Measurements from ENCODE around the gene NFASC.

The NFASC gene

DNA sequence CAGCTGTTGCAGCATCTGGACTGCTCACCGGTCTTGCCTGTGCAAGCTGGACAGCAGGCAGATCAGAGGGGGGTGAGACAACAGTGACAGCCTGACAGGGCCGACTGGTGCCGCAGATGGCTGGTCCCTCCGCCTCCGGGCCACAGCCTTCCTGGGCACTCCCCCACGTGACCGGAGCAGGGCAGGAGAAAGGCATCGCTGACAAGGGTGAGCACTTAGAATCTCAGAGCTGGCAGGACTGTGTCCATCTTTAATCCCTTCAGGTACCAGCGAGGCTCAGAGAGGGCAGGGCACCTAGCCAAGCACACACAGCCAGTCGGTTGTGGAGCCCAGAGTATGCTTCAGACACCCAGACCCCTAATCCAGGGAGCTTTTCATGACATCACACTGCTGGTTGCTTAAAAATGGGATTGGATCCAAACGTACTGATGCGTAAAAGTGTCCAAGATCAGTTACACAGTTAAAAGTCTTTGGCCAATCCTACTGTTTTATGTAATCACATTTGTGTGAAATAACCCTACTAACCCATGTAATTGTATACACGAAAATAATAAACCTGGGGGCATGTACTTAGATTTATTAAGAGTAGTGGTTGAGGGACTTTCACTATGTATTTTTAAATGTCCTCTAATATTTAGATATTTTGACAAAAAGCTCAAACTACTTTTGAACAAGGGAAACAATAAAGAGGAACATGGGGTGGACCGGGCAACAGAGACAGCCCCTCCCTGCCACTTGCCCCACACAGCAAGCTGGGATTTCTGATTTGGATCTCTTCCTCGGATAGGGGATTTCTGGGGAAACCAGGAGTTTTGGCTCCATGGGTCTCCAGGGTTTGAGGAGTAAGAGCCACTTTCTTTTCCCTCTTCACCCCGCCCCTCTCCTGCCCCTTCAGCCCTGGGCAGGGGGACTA lies 171.6 kb downstream of the NFASC start:
- DNase-seq (ENCODE audit: low read depth): no peak
- no peak overlapping the region for H3K4me3 ChIP-seq (ENCODE audit: low read length)
- TF ChIP-seq CTCF (conservative IDR thresholded peaks at IDR 0.05; ENCODE audit: low read length): no peak

DNA sequence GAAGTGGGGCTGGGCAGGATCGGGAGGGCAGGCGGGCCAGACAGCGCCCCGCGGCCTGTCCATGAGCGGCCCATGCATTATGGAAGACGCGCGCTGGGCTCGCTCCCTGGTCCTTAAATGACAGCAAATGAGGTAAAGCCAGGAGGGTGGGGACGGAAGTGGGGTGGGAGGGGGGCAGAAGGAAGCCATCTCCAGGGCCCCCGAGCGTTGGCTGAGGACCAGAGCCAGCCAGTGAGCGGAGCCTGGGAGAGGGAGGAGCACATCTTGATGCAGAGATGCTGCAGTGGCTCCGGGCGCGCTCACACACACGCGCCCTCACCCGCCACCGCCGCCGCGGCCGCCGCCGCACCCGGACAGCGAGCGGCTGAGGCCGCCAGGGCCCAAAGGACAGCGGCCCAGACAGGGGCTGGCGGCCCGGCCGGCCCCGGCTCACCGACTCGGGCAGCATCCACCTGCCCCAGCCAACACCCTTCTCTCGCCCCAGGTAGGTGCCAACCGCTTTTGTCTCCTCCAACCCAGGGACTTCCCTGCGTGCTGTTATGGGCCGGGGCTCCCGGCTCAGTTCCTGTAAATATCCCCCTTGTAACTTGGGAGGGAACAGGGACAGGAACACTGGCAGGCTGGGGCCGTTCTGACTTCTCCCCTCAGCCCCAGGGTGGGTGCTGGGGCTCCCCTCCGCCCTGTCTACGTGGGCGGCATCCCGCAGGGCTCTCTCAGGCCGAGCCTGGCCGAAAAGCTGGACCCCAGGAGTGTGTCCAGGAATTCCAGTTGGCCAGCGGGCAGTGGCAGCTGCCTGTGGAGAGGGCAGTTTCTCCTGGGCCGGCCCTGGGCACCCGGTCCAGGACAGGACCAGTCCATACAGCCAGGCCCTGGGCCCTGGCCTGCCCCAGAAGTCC lies 172.5 kb downstream of the NFASC start, which contains the start of gene CNTN2:
CNTN2 (plus strand) TSS at position 302 of the 896 bp plus-strand sequence. CDS start 9,974 bp downstream, outside the sequence.
- no peak for DNase-seq (ENCODE audit: low read depth)
- TF ChIP-seq CTCF (conservative IDR thresholded peaks at IDR 0.05; ENCODE audit: low read length): no peak
- H3K4me3 ChIP-seq (ENCODE audit: low read length): no peak within 1 kb of the TSS

DNA sequence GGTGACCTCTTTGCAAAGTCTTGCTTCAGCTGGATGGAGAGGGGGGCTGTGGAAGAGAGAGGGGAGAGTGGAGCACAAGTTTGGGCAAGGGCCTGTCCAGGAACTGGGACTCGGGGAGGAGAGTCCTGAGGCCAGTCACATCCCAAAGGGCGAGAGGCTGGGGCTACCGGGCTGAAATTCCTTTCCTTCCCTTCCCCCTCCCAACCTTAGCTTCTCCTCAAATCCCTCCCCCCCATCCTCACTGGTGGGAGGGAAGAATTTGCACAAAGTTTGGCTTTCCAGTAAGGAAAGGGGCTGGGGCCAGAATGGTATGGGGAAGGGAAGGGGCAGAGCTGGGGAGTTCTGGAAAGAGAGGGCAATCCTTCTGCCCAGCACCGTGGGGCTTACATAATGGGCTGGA lies 173.2 kb downstream of the NFASC start:
- no peak for TF ChIP-seq CTCF (conservative IDR thresholded peaks at IDR 0.05; ENCODE audit: low read length)
- no peak overlapping the region for H3K4me3 ChIP-seq (ENCODE audit: low read length)
- DNase-seq (ENCODE audit: low read depth): no peak

DNA sequence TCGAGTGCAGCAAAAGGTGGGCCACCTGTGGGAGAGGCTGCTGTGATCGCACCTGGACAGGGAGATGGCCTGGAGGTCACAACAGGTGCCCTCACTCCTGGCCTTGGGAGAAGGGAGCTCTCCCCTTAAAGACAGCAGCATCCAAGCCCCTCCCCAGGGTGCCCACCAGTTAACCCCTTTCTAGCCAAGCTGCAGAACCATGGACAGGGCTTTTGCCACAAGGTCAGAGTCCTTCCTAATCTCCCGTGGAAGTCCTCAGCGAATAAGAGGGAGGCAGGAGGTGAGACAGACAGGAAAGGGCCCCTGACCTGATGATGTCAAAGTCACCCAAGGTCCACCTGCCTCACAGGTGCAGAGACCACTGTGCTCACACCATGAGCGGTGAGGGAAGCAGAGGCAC lies 174.1 kb downstream of the NFASC start:
- DNase-seq (ENCODE audit: low read depth): no peak
- TF ChIP-seq CTCF (conservative IDR thresholded peaks at IDR 0.05; ENCODE audit: low read length): no peak
- H3K4me3 ChIP-seq (ENCODE audit: low read length): no peak overlapping the region

DNA sequence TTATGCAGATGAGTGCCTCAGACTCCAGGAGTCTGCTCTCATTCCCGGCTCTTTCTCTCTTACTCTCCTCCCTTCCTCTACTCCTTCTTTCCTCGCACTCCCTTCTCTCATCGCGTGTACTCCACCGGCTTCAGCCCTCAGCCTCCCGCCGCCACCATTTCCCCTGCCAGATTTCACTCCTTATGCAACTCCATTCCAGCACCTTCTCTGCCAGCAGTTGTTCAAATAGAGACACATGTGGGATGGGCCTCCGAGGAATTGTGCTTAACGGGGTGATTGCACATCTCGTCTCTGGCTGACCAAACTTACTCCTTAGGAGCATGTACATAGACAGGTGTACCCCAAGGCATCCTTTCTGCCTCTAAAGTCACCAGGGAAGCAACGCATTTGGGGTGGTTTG lies 174.5 kb downstream of the NFASC start:
- no peak overlapping the region for H3K4me3 ChIP-seq (ENCODE audit: low read length)
- DNase-seq (ENCODE audit: low read depth): peak; percentile 4
- TF ChIP-seq CTCF (conservative IDR thresholded peaks at IDR 0.05; ENCODE audit: low read length): no peak

DNA sequence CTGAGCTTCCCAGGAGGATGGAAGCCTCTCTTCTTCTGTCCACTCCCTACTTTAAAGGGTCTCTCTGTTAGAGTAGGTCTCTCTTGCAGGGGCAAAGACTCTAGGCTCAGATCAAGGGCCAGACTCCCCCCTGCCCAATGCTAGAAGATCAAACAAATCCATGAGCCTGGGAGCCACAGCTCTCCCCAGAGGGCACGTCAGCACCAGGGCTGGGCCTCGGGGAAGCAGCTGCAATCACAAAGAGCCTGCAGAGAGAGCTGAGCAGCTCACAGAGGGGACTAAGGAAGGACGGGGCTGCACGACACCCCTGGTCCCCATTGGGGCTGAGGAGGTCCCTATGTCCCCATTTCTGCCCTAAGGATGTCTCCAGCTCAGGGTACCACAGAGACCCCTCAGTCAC lies 176.2 kb downstream of the NFASC start:
- H3K4me3 ChIP-seq (ENCODE audit: low read length): no peak overlapping the region
- DNase-seq (ENCODE audit: low read depth): no peak
- TF ChIP-seq CTCF (conservative IDR thresholded peaks at IDR 0.05; ENCODE audit: low read length): no peak
